NCI-H2107 treated with DMSO at 0.1 percent for 48 hours (cell line): ENCODE measurements around the gene MARK1.

ENCODE experiments used
- DNase-seq: peaks from one replicate; lab custom pipeline; 2025; ENCODE audit not compliant: unreplicated experiment; lab: John Stamatoyannopoulos, UW

Gene MARK1

GRCh38 chr1:220708936-220709801 lies 181.2 kb downstream of the MARK1 start:
- DNase-seq, result no peak

DNA sequence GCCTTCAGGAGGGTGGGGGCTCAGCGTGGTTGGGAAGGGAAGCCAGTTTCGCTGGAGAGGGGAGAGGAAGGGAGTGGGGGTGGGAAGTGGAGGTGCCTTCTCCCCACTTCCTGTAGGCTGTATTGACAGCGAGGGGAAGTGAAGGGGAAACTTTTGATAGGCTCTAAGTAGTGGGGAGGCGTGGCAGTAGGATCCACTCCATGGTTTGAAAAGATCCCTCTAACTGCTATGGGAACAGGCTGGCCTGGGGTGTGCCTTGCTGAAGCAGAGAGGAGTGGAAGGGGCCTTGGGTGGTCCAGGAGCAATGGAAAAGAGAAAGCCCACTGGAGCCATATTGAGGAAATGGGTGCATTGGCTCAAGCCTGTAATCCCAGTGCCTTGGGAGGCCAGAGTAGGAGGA lies 182.4 kb downstream of the MARK1 start:
- DNase-seq, result no peak

GRCh38 chr1:220711056-220711809 lies 183.3 kb downstream of the MARK1 start:
- no peak for DNase-seq
